GM21529 (cell line): ENCODE results near the gene GPBAR1.
"Not testable (repeated sequence)": the region's sequence is repeated elsewhere in the genome, so short reads cannot be mapped to it uniquely, and the experiment has no call there.

ENCODE experiments used
- ATAC-seq: cut with Tn5 transposase; IDR thresholded peaks from one replicate; pipeline ENCODE4 v1.9.1; 2021; ENCODE audit not compliant: unreplicated experiment

GPBAR1 gene

GRCh38 chr2:218305383-218305782, 44.6 kb downstream of the GPBAR1 start:
- ATAC-seq, result no peak

GRCh38 chr2:218306184-218306920, 45.5 kb downstream of the GPBAR1 start:
- no peak for ATAC-seq

- ATAC-seq, result no peak
These were observed 46.7 kb downstream of the GPBAR1 start for GRCh38 chr2:218307415-218308090.

GRCh38 chr2:218310853-218311540, 50.2 kb downstream of the GPBAR1 start:
- ATAC-seq, result no peak

GRCh38 chr2:218311541-218312266, 50.9 kb downstream of the GPBAR1 start:
- not testable (repeated sequence) for ATAC-seq

- ATAC-seq, result no peak
These were observed 51.5 kb downstream of the GPBAR1 start for GRCh38 chr2:218312267-218312756.

- no peak for ATAC-seq
These were observed 52.5 kb downstream of the GPBAR1 start for GRCh38 chr2:218313356-218313755.
